ENCODE results near the gene PFN1. TPM values are rescaled to one million over a fixed set of nuclear protein-coding genes. Genes with fewer than 3 reads are reported as not detected.

Gene PFN1
- total RNA-seq, 1 experiment from 2014 or later, result 1,026 TPM

DNA sequence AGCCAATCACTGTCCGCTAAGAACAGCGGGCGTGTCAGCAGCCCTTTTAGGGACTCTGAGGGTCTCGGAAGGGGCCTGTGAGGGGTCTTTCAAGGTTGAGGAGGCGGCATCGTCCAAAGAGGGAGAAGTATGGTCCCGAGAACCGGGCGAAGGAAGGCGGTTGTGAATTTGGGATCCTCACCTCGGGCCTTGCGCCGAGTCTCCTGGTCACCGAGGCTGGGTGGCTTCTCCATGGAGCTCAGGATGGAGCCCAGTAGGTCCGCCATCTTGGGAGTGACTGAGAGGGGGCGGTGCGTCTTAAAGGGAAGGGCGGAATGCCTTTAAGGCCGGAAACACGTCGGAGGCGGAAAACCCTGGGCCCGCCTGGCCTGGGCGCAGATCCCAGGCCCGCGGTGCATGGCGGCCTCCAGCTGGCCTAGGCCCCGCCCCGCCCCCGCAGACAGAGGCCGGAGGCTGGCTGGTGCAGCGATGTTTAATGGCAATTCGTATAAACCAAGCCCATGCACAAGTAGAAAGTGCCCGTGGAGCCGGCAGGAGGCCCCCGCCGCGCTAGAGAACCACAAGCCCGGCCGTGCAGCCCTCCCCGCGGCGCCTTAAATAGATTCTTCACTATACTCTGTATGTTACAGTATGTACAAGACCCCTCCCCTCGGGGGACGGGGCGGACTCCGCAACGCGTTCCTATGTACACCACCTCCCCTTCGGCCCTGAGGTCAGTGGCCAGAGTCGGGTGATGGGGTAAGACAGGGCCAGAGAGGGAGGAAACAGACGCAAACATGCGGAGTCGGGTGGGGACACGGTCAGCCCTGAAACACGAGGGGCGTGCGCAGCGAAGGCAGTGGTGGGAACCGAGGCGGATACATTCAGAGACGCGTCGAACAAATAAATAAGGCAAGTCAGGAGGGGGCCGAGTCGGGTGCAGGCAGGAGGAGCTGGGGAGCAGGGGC lies 19.5 kb upstream of the PFN1 start, which contains the start of gene SPAG7:
SPAG7 (minus strand) TSS at position 279 of the 947 bp plus-strand sequence; CDS start at position 266, 13 bp downstream.
- H3K9me3 ChIP-seq (ENCODE audit: low read depth, low read length, poor library complexity, severe bottlenecking), result no peaks in the 10 kb centered on the region
- peak within 1 kb of the TSS; percentile 59 for H3K4me3 ChIP-seq (ENCODE audit: low read depth, low read length, poor library complexity, severe bottlenecking)
- DNase-seq (ENCODE audit: low spot score), result peak; percentile 97
- TSS peak; percentile 52 for BruUV-seq (replicated peaks)
- peaks cover 17% of the 10 kb centered on the region for H3K4me1 ChIP-seq (ENCODE audit: insufficient read depth, low read length, poor library complexity, severe bottlenecking)
- CTCF ChIA-PET, result interaction anchor here (0.6 to 2.3 kb wide), 5 partner anchors 20 to 134 kb away, joined by 3 to 9 read pairs (median 4); partner anchors contain the start of genes CAMTA2, RNF167 and SLC25A11
- intact Hi-C loops (cut with micrococcal nuclease; ENCODE audit: unreplicated experiment), result loop anchor here (2.0 kb wide), 1 partner anchor 19 kb away; the partner anchor contains the start of gene PFN1
- TF ChIP-seq, protein P1, sequence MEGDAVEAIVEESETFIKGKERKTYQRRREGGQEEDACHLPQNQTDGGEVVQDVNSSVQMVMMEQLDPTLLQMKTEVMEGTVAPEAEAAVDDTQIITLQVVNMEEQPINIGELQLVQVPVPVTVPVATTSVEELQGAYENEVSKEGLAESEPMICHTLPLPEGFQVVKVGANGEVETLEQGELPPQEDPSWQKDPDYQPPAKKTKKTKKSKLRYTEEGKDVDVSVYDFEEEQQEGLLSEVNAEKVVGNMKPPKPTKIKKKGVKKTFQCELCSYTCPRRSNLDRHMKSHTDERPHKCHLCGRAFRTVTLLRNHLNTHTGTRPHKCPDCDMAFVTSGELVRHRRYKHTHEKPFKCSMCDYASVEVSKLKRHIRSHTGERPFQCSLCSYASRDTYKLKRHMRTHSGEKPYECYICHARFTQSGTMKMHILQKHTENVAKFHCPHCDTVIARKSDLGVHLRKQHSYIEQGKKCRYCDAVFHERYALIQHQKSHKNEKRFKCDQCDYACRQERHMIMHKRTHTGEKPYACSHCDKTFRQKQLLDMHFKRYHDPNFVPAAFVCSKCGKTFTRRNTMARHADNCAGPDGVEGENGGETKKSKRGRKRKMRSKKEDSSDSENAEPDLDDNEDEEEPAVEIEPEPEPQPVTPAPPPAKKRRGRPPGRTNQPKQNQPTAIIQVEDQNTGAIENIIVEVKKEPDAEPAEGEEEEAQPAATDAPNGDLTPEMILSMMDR (conservative IDR thresholded peaks at IDR 0.05; ENCODE audit: low read depth, low read length), result 0 out of 2 replicates have a peak, but pooled peaks have one; percentile 15
- TF ChIP-seq EZH2 (IDR thresholded peaks at IDR 0.05; ENCODE audit: borderline replicate concordance, low read depth, low read length, poor library complexity, severe bottlenecking), result no peak
- POLR2A ChIA-PET (ENCODE audit: low non-redundant PET), result interaction anchor here (0.6 to 1.0 kb wide), 4 partner anchors 16 to 844 kb away, joined by 3 to 4 read pairs (median 3); no protein-coding TSS in a partner anchor
- peaks cover 12% of the 10 kb centered on the region for H3K36me3 ChIP-seq (ENCODE audit: insufficient read depth, low read length, poor library complexity, severe bottlenecking)
- H3K27me3 ChIP-seq (replicated peaks; ENCODE audit: insufficient read depth, low read depth, low read length, poor library complexity), result no peaks in the 10 kb centered on the region
- peak within 1 kb of the TSS; percentile 94 for H3K27ac ChIP-seq (ENCODE audit: low read depth, low read length, poor library complexity, severe bottlenecking)

DNA sequence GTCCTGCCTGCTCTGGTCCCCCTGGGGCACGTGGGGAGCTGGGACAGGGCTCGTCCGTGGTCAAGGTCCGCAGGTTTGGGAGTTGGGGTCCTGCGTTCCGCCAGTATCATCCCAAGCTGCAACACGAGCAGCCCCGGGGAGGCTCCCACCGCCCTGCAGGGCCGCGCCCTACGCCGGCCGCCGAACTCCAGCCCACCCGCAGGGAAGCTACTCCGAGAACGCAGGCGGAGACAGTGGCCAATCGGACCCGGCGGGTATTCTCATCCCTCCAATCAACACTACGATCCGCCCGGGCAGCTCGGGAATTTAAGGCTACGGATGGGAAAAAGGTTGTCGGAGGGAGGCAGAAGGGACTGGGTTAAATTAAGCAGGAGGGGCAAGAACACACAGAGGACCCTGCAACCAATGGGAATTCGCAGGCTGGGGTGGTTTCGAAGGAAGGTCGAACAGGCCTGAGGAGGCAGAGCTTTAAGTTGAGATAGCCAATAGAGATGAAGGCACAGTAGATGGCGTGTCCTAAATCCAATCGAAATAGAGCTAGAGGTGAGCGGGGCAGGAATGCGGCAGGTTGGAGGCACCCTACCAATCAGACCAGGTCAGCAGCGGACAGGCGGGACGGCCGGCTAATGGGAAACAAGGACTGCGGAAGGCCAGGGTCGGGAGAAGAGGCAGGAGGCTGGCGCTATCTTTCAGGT lies 18.7 kb upstream of the PFN1 start:
- Histone ChIP-seq H3K9me3 (ENCODE audit: low read depth, low read length, poor library complexity, severe bottlenecking) (no peaks in the 10 kb centered on the region), H3K4me1 (ENCODE audit: insufficient read depth, low read length, poor library complexity, severe bottlenecking) (peaks cover 17% of the 10 kb centered on the region), H3K4me3 (ENCODE audit: low read depth, low read length, poor library complexity, severe bottlenecking) (peak overlapping the region; percentile 59), H3K27ac (ENCODE audit: low read depth, low read length, poor library complexity, severe bottlenecking) (peak overlapping the region; percentile 94), H3K36me3 (ENCODE audit: insufficient read depth, low read length, poor library complexity, severe bottlenecking) (peaks cover 12% of the 10 kb centered on the region), H3K27me3 (replicated peaks; ENCODE audit: insufficient read depth, low read depth, low read length, poor library complexity) (no peaks in the 10 kb centered on the region)
- TSS peak; percentile 57 for BruUV-seq (replicated peaks)
- POLR2A ChIA-PET (ENCODE audit: low non-redundant PET), result interaction anchor here (0.6 to 1.0 kb wide), 3 partner anchors 16 to 843 kb away, joined by 3 to 4 read pairs (median 3); no protein-coding TSS in a partner anchor
- intact Hi-C loops (cut with micrococcal nuclease; ENCODE audit: unreplicated experiment), result loop anchor here (2.0 kb wide), 1 partner anchor 18 kb away; the partner anchor contains the start of gene PFN1
- no peak for TF ChIP-seq EZH2 (IDR thresholded peaks at IDR 0.05; ENCODE audit: borderline replicate concordance, low read depth, low read length, poor library complexity, severe bottlenecking)
- TF ChIP-seq, protein P1 (conservative IDR thresholded peaks at IDR 0.05; ENCODE audit: low read depth, low read length), result no peak
- CTCF ChIA-PET, result interaction anchor here (0.6 to 2.3 kb wide), 4 partner anchors 20 to 65 kb away, joined by 3 to 9 read pairs (median 6); partner anchors contain the start of genes CAMTA2, RNF167 and SLC25A11
- peak; percentile 100 for DNase-seq (ENCODE audit: low spot score)

Measured in A673 (cell line).